Heart right ventricle (tissue), 16 donors: Measurements from ENCODE around the gene CCDC8. TPM values are rescaled to one million over a fixed set of nuclear protein-coding genes. Genes with fewer than 3 reads are reported as not detected.

Source experiments
- ATAC-seq, 8 donors: fragments of 200-7000 bp; cut with Tn5 transposase; one replicate each; pipeline ENCODE4 v1.9.1; 2020; ENCODE audit warnings: mild to moderate bottlenecking in 8 of 8, moderate library complexity in 8 of 8, moderate number of reproducible peaks in 1 of 8
- DNase-seq, 2 donors: peaks; one replicate each; pipeline ENCODE4 v3.0.0-alpha.2; 2020
- H3K27ac ChIP-seq, 10 donors: fragments of 200-600 bp; sonication (generic) in 2 of 10; one replicate each; pipeline versions ENCODE4 v1.5.0 to v1.8.0; 2020 to 2022; ENCODE audit warnings: mild to moderate bottlenecking in 3 of 10
- H3K27me3 ChIP-seq, 7 donors: fragments of 200-600 bp; one replicate each; pipeline ENCODE4 v1.8.0; 2021 to 2022; ENCODE audit warnings: mild to moderate bottlenecking in 2 of 7
- H3K36me3 ChIP-seq, 9 donors: fragments of 200-600 bp; sonication (generic) in 1 of 9; one replicate each; pipeline versions ENCODE4 v1.5.0 to v1.8.0; 2020 to 2022; ENCODE audit warnings: mild to moderate bottlenecking in 2 of 9
- H3K4me1 ChIP-seq, 9 donors: fragments of 200-600 bp; sonication (generic) in 1 of 9; one replicate each; pipeline versions ENCODE4 v1.5.0 to v1.8.0; 2020 to 2022; ENCODE audit warnings: mild to moderate bottlenecking in 4 of 9
- H3K4me3 ChIP-seq, 10 donors: fragments of 200-600 bp; sonication (generic) in 2 of 10; one replicate each; pipeline versions ENCODE4 v1.5.0 to v1.8.0; 2020 to 2022; ENCODE audit warnings: mild to moderate bottlenecking in 7 of 10, moderate library complexity in 2 of 10
- H3K9me3 ChIP-seq, 11 donors: fragments of 200-600 bp in 10 of 11; sonication (generic) in 2 of 11; one replicate each; pipeline versions ENCODE4 v1.5.0 to v1.8.0; 2013 to 2022; ENCODE audit warnings: mild to moderate bottlenecking in 2 of 11, control low read depth in 1 of 11, moderate library complexity in 1 of 11
- CTCF ChIP-seq, 9 donors: fragments of 200-600 bp; sonication (generic) in 2 of 9; IDR thresholded peaks; one replicate each; pipeline versions ENCODE4 v1.5.0 to v1.8.0; 2021 to 2022; ENCODE audit warnings: antibody characterized with exemption in 9 of 9, mild to moderate bottlenecking in 5 of 9, moderate library complexity in 1 of 9
- WGBS, 2 donors: extraction: QIAGEN DNeasy Blood & Tissue Kit; methylation state at CpG; one replicate each; pipeline ENCODE4 v1.1.7; 2013; ENCODE audit warnings: inconsistent platforms in 1 of 2; 5-methylcytosine and 5-hydroxymethylcytosine counted together
- intact Hi-C, 10 donors: fragments of 100-400 bp; cut with DNase I; formaldehyde crosslinking; loops; one replicate each; pipeline versions ENCODE4 v1.11.1 to v1.14.2; 2022
- polyA plus RNA-seq, 2 donors: library from polyadenylated mRNA; stranded (reverse); fragments of 200-250 nt; gene quantifications; one replicate each; pipeline ENCODE4 v1.2.3, GENCODE V29; 2013
- total RNA-seq, 10 donors: library from RNA; stranded (reverse); fragmentation: NEBNext Ultra II Directional in 3 of 10; extraction: Animal tissue kit (Norgen Biotek cat#: 25700) in 3 of 10; gene quantifications; one replicate each; pipeline versions ENCODE4 v1.2.1 to v1.2.4, GENCODE V29; 2021 to 2023
- donor health status: Arrhythmogenic right ventricular cardiomyopathy.
- donor health status: ischemic (EF 13 %, LVEDD 7.1; RV severe dilation, severe dysfunction).
- donor health status: healthy with polysubstance abuse.
- donor health status: DM: no; HTN: yes; CAD: no.
- donor health status: DM: no; HTN: no; CAD: no.
- donor health status: ischemic (EF 25% LVEDD 6.9; RV normal size, moderate dysfunction).
- donor health status: ischemic (EF 25% LVEDD 5.7; RV mildly dilated, moderate dysfunction).
- donor health status: healthy.
- donor health status: DM: yes; HTN: yes; CAD: no.
- donor health status: Ischemic cardiomyopathy.
- donor health status: ischemic (EF 35%, LVEDD 5.7; RV mildly dilated, moderate dysfunction).
- donor health status: nonischemic (EF 11% LVEDD 7.7; RV severe dilation, severe dysfunction).
- donor health status: DM: yes; HTN: yes; CAD: no.
- donor health status: PGD.
- donor health status: ischemic (EF 29% LVEDD 5.4; RV normal size, mild dysfunction).
- donor health status: nonischemic (EF 23%, LVEDD 6.1; RV moderate dilation, normal function).

The CCDC8 gene
- total and polyA plus RNA-seq, 12 donors = 14.4 to 37.3 (median 28.1) TPM

GRCh38 chr19:46388311-46389095, 24.9 kb downstream of the CCDC8 start:
- peaks cover 0 to 28% (median 8%) of the 10 kb centered on the region in 9 donors for H3K4me1 ChIP-seq
- no peak overlapping the region for H3K4me3 ChIP-seq
- H3K27me3 ChIP-seq = no peaks in the 10 kb centered on the region
- H3K36me3 ChIP-seq = peaks cover 0 to 92% (median 47%) of the 10 kb centered on the region in 9 donors
- no peak overlapping the region for H3K27ac ChIP-seq
- intact Hi-C loops = loop anchor here in 1 of 10 donors (5.0 kb wide), 1 partner anchor 196 kb away; no protein-coding TSS in a partner anchor
- ATAC-seq (no peak), DNase-seq (no peak)
- H3K9me3 ChIP-seq = no peaks in the 10 kb centered on the region
- TF ChIP-seq CTCF (IDR thresholded peaks at IDR 0.05) = no peak
- WGBS, 2 donors = 91% methylated on average over 25 of the region's 25 CpGs

- Histone ChIP-seq H3K27me3 (no peaks in the 10 kb centered on the region), H3K9me3 (no peaks in the 10 kb centered on the region), H3K27ac (no peak overlapping the region), H3K4me3 (no peak overlapping the region), H3K4me1 (peaks cover 0 to 33% (median 8%) of the 10 kb centered on the region in 9 donors), H3K36me3 (peaks cover 0 to 93% (median 54%) of the 10 kb centered on the region in 9 donors)
- WGBS, 2 donors = 96 to 97% methylated on average over 10 of the region's 10 CpGs
- intact Hi-C loops = loop anchor here in 1 of 10 donors (5.0 kb wide), 1 partner anchor 195 kb away; no protein-coding TSS in a partner anchor
- ATAC-seq (no peak), DNase-seq (no peak)
- no peak for TF ChIP-seq CTCF (IDR thresholded peaks at IDR 0.05)
These were observed 25.6 kb downstream of the CCDC8 start for GRCh38 chr19:46387713-46388130.

- Histone ChIP-seq H3K27me3 (no peaks in the 10 kb centered on the region), H3K4me3 (no peak overlapping the region), H3K9me3 (no peaks in the 10 kb centered on the region), H3K4me1 (peaks cover 0 to 28% (median 8%) of the 10 kb centered on the region in 9 donors), H3K27ac (no peak overlapping the region), H3K36me3 (peaks cover 0 to 95% (median 60%) of the 10 kb centered on the region in 9 donors)
- intact Hi-C loops = loop anchor here in 1 of 10 donors (5.0 kb wide), 1 partner anchor 195 kb away; no protein-coding TSS in a partner anchor
- TF ChIP-seq CTCF (IDR thresholded peaks at IDR 0.05) = no peak
- WGBS, 2 donors = 95 to 96% methylated on average over 30 of the region's 30 CpGs
- ATAC-seq (no peak), DNase-seq (no peak)
These were observed 26.2 kb downstream of the CCDC8 start for GRCh38 chr19:46386996-46387712.

GRCh38 chr19:46386151-46386550, 27.2 kb downstream of the CCDC8 start:
- Histone ChIP-seq H3K4me3 (no peak overlapping the region), H3K27ac (no peak overlapping the region), H3K27me3 (no peaks in the 10 kb centered on the region), H3K36me3 (peaks cover 0 to 98% (median 58%) of the 10 kb centered on the region in 9 donors), H3K4me1 (peaks cover 0 to 30% (median 8%) of the 10 kb centered on the region in 9 donors), H3K9me3 (no peaks in the 10 kb centered on the region)
- WGBS, 2 donors = 95 to 97% methylated on average over 10 of the region's 10 CpGs
- no peak for TF ChIP-seq CTCF (IDR thresholded peaks at IDR 0.05)
- intact Hi-C loops = loop anchor here in 1 of 10 donors (5.0 kb wide), 1 partner anchor 194 kb away; no protein-coding TSS in a partner anchor
- DNase-seq (no peak), ATAC-seq (no peak)
